GM21529 (cell line): Measurements from ENCODE around the gene BRSK1.
A peak's percentile ranks its signal among the peaks of the same experiment; 100 is the strongest.

Experiments
- ATAC-seq: cut with Tn5 transposase; IDR thresholded peaks from one replicate; pipeline ENCODE4 v1.9.1; 2021; ENCODE audit not compliant: unreplicated experiment

Gene BRSK1

DNA sequence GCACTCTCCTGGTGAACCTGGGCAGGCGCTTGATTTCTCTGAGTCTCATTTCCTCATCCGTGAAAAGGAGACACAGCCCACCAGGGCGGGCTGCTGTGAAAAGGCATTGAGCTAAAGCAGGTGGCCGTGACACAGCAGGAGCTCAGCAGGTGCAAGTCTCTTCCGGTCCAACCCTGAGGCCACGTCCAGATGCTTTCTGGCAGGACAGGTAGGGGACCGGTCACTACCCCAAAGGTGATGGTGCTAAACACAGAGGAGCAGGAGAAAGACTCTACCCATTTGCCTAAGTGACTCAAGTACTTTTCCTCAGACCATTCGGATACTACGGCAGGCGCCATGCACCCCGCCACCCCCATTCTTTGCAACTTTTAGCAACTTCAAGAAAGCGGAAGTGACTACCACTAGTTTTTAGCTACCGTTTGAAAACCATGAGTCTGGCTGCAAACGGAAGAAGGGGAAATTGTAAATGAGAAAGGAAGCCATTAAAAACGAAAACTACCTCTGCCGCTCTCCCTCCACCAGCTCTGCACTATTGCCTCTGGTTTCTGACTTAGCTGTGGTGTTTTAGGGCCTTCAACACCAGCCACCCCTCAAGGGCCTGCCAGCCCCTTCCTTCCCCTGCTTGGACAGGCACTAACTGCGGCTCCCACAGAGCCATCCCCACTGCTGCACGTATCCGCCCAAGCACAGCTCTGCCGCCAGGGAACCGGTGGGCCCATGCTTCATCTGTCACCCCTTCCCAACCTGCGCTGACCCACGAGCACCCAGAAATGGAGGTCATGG, 29.8 kb upstream of the BRSK1 start:
- ATAC-seq: peak; percentile 45

DNA sequence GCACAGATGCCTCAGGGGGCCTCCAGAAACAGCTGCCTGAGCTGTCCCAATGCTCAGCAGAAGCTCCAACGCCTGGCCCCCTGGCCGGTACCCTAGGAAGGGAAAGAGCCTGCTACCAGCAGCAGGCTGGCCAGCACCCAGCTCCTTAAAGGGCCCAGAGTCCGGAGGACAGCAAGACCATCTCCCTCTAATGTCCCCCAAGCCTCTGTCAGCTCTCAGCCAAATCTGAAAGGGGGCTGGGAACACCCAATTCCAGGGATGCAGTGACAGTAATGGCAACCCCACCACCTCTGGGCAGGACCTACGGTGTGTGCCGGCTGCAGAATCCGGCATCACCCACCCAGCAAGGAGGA, 29.2 kb upstream of the BRSK1 start:
- no peak for ATAC-seq

DNA sequence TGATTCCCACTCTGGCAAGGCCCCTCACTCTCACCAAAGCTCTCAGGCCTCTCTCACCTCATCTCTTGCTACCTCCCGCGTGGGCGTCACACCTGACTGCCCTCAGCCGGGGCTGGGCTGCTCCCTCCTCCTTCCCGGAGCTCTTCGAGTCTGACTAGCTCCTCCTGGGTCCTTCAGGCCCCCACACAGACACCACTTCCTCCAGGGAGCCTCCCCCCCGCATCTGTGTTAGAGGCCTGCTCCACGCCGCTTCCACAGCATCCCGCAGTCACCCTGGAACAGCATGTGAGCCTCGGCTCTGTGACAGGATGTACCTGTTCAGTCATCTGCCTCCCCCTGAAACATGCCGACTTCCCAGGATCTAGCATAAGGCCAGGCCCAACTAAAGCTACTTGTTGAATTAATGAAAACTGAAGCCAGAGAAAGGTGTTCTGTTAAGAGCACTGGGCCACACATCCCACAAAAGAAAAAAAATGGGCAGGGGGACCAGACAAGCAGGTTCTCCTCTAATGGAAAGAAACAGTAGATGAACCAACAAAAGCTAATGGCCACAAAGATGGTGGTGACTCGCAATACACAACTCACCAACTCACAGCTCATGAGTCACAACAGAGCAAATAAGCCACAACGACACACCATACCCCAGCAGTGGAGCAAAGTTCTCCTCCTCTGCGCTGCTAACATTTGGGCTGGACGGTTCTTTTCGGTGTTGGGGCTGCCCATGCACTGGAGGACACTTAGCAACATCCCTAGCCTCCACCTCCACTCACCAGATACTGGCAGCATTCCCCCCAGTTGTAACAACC, 28.0 kb upstream of the BRSK1 start:
- ATAC-seq: no peak

DNA sequence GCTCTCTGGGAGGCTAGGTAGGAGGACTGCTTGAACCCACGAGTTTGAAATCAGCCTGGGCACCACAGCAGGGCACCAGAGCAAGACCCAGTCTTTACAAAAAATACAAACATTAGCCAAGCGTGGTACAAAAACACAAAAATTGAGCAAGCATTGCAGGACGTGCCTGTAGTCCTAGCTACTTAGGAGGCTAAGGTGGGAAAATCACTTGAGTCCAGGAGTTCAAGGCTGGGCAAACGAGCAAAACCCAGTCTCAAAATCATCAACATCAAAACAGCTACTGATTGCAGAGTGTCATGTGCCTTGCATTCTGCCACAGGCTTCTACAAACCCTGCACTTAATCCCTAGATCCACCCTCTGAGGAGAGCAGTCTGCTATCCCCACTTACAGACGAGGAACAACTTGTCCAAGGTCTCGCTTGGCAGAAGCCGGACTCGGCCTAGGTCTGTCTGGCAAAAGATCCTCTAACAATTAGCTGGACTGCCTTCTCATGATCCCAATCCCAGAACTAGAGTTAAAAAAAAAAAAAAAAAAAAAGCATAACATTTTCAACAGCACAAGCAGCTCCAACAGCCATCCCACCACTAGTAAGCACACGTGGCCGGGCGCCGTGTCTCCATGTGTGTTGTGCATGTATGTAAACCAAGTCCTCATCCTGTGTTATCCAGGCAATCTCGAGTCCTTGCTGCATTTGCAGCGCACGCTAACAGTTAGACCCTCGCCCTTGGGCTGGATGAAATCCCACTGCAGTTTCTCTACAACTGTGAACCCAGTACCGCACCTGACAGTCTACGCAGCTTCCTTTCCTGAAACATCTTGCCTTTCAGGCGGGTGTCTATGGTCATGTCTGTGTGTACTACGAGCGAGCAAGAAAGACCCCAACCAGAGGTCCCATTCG, 27.0 kb upstream of the BRSK1 start:
- ATAC-seq: no peak

DNA sequence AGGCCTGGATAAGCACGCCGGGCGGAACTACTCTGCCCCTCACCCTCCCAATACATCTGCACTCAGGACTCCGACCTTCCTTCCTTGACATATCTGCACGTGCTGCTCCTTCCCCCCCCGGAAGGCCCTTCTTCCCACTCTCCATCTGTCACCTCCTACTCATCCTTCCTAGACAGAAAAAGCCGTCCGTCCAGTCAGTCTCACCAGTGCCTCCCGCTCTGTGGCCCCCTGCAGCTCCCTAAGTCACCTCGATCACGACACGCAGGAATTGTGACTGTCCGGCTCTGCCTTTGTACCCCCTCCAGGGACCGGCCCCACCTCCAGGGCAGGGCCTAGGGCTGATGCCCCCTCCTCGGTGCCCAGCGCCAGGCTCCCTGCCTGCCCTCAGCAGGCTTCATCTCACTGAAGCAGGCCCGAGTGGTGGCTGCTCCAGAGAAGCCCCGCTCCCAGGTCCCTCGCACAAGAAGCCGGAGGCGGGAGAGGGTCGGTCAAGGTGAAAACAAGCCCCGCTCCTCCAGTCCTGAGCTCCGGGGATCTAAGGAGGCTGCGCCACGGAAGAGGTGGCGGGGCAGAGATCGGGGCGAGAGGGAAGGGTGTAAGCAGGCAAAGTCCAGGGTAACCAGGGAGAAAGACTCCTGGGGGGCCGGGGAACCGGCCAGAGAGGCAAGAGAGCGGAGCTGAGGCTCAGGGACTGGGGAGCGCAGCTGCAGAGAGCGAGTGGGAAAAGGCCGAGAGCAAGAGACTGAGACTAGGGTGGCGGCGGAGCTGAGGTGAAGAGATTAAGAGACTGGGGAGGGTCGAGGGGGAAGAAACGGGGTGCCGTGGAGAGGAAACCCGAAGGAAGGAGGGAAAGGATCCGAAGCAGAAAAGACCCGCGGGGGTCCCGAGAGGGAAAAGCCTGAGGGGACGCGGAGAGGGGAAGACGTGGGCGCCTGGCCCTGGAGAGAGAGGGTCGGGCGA, 26.1 kb upstream of the BRSK1 start:
- no peak for ATAC-seq

DNA sequence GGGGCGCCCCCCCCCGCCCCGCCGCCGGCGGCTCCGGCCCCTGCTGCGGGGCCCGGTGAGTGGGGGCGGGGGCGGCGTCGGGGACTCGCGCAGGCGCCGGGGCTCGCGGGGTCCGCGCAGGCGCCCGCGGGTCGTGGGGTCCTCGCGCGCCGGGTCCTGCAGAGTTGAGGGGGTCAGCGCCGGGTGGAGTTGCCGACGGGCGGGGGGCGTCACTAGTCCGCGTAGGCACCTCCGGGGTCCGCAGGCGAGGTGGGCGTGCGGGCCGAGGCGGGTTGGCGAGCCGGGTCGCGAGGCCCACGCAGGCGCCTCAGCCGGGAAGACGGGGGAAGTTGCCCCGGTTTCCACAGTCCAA, 25.3 kb upstream of the BRSK1 start:
- peak; percentile 7 for ATAC-seq

DNA sequence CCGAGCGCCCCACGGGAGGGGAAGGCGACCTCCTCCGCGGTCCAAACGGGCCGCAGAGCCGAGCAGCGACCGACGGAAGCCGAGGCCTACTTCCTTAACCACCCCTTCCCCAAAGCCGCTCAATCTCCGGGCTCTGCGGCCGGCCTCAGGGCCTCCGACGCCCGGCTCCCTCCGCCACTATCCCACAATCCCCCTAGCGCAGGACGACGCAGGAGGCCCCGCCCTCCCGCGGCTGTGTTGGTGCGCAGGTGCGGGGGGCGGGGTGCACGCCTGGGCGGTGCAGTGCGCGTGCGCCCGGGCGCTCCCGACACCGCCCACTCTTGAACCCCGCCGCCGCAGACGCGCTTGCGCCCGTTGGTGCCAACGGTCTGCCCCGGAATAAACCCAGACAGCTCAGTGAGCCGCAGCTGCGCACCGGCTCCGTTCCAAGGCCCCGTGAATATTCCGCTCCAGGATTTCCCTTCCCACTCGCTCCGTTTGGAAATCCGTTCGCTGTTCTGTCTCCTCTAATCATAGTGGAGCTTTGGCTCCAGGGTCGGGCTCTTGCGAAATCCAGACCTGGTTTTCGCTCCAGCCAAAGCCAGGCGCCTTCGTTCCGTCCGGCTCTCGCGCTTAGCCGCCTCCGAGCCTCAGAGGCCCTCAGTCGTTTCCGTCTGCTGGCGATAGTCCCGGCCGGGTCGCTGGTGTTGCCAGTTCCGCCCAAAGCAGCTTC, 24.8 kb upstream of the BRSK1 start, which contains the start of gene PPP6R1:
Gene PPP6R1 (minus strand): TSS at position 190 of the 712 bp plus-strand sequence. CDS start 11,914 bp downstream, outside the sequence.
- peak; percentile 68 for ATAC-seq

DNA sequence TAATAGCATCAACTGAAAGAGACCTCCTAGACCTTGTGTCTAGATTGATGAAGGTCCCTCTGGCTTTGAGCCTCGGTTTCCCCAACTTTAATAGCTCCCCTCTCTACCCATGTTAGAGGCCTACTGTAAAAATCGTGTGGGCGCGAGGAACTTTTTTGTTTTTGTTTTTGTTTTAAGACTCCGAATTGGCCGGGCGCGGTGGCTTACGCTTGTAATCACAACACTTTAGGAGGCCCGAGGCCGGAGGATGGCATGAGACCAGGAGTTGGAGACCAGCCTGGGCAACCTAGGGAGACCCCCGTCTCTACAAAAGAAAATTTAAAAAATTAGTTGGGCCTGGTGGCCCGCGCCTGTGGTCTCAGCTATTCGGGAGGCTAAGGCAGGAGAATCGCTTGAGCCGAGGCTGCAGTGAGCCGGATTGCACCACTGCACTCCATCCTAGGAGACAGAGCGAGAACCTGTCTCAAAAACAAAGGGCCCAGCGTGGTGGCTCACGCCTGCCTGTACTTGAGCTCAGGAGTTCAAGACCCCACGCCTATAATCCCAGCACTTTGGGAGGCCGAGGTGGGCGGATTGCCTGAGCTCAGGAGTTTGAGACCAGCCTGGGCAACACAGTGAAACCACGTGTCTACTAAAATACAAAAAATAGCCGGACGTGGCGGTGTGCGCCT, 24.1 kb upstream of the BRSK1 start:
- no peak for ATAC-seq

DNA sequence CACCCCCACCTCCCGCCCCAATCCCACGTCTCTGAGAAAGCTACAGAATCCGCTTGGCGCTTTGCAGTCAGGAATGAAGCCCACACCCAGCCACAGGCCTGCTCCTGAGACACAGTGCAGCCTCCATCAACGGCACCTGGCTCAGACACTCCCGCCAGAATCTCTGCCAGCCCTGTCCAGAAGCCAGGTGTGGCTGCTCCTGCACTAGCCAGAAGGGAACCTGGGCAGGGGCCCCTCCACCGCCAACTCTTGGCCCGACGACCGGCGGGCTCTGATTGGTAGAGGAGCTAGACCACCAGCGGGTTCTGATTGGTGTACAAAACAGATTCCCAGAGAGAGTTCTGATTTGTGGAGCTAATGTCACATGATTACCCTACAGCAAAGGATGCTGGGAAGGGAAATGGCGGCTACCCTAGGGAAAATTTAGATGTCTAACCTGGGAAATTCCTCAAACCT, 22.1 kb upstream of the BRSK1 start:
- no peak for ATAC-seq

DNA sequence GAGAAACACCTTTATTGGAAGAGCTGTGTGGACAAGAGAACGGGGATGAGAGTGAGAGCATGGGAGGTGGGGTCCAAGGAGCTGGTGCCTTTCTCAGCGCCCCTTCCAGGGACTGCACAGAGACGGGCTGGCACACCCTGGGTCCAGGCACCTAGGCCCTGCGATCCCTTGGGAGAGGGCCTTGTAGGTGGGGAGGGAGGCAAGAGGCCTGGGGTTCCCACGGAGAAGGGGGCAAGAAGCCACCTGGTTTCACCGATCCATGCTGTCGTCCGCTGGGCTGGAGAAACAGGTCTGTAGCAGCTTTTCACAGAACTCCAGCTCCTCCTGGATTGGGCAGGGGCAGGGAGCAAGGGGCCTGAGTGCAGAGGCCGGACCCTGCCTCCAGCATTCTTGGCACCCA, 21.4 kb upstream of the BRSK1 start:
- no peak for ATAC-seq

DNA sequence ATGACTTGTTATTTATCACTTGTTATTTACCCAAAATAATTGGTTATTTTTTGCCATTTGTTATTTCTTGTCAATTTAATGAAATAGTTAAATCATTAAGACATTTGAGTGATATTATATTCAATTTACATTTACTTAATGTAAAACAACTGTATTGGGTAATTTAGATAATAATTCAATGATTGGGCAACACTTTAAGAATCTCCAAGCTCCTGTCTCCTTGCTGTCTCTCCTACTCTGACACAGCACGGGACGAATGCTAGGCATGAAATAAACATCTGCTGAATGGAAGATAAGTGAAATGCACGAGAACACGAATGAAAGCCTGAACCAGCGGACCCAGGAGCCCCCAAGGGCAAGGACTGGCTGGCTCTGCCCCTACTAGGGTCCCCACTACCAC, 19.3 kb upstream of the BRSK1 start:
- ATAC-seq: no peak

DNA sequence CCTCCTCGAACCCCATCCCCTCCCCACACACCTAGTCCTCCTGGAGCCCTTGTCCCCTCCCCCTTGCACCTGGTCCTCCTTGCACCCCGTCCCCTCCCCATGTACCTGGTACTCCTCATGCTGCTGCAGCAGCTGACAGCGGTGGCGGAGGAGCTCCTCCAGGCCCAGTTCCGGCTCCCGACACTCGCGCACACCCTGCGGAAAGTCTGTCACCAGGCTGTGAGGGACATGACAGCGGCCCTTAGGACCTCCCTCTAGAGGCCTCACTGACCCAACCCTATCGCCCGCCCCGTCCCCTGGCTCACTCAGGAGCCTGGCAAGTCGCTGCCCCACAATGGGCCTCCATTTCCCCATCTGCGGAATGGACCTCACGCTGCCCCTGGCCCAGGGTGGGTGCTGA, 18.6 kb upstream of the BRSK1 start:
- no peak for ATAC-seq

DNA sequence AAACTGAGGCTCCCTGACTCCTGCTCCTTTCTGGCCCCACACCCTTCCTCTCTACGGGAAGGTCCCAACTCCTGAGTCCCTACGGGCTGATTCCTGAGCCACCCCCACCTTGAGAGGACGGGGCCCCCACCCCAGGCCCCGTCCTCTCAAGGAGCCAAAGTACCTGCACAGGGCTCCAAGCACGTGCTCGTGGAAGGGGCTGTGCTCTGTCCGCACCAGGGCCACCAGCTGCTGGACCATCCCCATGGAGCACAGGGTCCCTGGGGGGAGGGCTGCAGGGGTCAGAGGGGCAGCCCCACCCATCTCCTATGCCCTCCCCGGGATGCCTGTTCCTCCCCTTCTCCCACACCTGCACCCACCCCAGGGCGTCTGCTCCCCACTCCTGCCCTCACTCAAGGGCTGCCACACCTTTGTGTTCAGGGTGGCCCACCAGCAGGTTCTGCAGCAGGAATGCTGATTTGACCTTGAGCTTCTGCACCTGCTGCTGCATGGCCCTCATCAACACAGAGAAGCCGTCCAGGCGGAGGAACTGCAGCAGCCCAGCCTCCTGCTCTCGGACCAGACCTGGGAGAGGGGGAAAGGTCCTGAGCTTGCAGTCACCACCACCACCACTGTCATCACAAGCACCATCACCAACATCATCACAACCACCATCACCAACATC, 17.9 kb upstream of the BRSK1 start:
- no peak for ATAC-seq

DNA sequence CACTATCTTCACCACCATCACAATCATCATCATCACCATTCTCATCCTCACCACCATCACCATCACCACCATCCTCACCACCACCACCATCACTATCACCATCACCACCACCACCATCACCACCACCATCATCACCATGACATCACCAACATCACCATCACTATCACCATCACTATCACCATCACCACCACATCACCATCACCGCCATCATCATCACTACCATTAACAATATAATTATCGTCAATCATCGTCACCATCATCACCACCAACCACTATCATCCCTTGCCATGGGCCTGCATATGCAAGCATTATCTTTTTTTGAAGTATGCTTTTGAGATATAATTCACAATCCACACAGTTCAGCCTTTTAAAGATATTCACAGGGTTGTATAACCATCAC, 17.4 kb upstream of the BRSK1 start:
- ATAC-seq: no peak

DNA sequence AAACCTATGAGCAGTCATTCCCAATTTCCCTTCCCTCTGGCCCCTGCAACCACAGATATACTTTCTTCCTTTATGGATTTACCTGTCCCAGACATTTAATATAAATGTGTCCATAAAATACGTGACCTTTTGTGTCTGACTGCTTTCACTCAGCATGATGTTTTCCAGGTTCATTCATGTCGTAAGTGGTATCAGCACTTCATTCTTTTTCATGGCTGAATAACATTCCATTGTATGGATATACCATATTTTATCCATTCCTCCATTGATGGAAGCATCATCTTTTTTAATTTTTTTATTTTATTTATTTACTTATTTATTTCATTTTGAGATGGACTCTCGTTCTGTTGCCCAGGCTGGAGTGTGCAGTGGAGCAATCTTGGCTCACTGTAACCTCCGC, 17.0 kb upstream of the BRSK1 start:
- no peak for ATAC-seq

DNA sequence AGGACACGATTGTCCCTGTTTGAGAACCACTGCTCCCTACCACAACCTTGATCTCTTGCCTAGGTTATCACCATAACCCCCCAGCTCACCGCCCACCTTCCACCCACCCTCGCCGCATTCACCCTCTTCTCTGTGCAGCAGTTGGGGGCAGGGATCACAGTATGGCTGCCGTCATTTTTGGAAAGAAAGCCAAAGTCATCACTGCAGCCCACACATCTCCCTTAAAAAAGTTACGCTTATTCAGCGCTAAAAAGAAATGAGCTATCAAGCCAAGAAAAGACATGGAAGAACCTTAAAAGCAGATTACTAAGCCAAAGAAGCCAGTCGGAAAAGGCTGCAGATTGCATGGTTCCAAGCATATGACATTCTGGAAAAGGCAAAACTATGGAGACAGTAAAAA, 14.5 kb upstream of the BRSK1 start:
- ATAC-seq: no peak

DNA sequence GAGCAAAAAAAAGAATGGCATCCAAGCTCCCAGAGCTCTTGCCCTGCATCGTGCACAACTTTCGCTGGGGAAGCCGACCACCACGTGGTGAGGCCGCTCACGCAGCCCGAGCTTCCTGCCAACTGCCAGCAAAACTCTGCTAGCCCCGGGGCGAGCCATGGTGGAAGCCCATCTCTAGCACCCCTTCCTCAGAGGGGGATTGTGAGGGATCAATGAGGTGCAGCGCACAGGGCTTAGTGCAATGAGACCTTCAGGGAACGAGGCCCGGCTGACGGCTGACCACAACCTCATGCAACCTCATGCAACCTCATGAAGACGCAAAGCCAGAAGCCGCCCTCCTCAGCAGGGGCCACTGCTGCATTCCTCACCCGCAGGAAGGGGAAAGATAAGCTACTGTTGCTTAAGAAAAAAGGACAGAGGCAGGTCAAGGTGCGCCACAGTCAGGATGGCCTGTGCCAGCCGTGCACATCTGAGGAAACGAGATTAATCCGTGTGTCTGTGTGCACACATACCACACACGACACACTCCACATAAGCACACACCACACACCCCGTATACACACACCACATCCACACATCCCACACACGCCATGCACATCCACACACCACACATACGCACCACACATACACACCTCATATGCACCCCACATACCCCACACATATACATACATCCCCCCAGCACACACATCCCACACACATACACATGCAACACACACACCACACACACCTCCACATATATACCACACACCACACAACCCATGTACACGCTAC, 13.4 kb upstream of the BRSK1 start:
- ATAC-seq: no peak

DNA sequence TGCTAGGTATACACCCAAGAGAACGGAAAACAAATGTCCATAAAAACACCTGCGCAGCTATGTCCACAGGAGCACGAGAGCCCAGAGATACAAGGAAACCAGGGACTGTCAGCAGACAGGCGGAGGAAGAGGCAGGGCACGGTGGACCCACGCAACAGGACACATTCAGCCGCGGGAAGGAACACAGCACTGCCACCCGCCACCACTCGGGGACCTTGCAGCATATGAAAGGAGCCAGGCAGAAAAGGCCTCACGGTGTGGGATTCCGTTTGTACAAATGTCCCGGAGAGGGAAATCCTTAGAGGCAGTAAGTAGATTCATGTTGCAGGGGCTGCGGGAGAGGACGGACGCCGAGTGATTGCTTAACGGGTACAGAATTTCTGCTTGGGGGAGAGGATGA, 11.7 kb upstream of the BRSK1 start:
- ATAC-seq: no peak
